GM21381 (cell line): ENCODE results near the gene APBA3.
"Not testable (repeated sequence)": the region's sequence is repeated elsewhere in the genome, so short reads cannot be mapped to it uniquely, and the experiment has no call there.

Experiments
- ATAC-seq: cut with Tn5 transposase; IDR thresholded peaks from one replicate; pipeline ENCODE4 v1.9.1; 2021; ENCODE audit warnings: mild to moderate bottlenecking, moderate library complexity; ENCODE audit not compliant: unreplicated experiment

The APBA3 gene

GRCh38 chr19:3771906-3772455 is 10.5 kb upstream of the APBA3 start, which contains the start of gene RAX2:
TSS of gene RAX2 (minus strand) at chr19:3772228. CDS start at chr19:3771742, 486 bp downstream.
- ATAC-seq = no peak

DNA sequence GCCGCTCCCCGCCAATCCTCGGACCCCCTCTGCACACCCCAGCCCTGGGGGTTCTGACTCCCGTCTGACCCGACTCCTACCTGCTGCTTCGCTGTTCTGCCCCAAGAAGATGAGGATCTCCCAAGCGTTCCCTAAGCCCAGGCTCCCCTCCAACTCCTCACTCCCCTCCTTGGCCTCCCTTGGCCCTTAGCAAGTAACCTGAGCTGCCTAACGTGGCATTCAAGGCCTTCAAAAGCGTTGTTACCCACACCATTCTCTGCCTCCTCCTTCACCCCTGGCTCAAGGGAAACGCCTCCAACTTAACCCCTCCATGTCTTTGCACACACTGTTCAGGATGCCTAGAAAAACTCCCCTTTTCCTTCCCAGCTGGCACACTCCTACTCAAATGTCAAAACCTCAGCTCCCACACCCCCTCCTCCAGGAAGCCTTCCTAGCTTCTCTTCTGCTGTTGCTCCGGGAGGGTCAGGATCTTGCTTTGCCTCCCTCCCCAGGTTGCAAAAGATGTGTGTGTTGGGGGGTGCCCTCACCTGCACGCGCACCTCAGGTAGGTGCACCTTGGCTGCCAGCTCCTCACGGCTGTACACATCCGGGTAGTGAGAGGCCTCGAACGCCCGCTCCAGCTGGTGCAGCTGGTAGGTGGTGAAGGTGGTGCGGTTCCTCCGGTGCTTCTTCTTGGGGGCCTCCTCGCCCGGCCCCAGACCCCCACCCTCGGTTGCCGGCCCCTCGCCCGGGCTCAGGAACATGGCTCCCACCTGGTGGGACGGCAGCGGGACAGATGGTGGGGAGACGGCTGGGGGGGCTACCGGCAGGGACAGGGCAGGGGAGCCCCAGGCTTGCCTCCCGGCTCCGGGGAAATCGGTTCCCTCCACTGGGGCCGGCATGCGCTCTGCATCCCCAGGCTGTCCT is 9.8 kb upstream of the APBA3 start:
- ATAC-seq = no peak

DNA sequence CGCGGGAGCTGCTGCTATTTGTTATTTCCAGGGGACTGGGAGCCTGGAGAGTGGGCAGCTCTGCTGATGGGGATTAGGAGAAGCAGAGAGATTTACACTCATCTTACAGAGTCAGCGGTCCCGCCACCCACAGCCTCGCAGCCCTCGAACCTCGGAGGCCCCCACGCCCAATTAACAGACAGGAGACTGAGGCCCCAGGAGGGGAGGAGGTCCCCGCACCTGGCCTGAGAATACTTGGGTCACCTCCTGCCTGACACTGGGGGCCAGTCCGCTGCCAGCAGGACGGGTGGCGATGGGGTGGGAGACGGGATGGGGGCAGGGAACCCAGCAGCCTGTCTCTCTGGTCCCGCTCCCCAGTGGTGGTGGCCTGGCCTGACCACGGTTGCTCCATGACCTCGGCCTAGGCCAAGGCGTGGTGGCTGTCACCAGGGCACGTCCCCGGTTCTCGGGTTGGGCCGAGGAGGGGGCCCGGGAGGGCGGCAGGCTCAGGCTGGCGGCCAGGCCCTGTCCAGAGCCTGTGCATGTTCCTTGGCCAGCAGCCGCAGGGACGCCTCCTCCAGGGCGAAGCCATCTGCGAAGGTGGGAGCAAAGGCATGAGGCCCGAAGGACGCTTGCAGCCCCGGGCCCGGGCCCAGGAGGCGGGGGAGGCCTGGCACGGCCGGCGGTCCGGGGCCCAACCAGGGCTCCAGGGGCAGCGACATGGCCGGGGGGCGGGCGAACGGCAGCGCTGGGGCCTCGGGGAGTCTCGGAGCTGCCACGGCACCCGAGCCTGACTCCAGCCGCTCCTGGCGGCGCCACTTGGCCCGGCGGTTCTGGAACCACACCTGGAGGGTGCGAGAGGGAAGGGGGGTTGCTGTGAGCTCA is 8.9 kb upstream of the APBA3 start:
- ATAC-seq = no peak

GRCh38 chr19:3769494-3769893 is 8.0 kb upstream of the APBA3 start:
- ATAC-seq = no peak

DNA sequence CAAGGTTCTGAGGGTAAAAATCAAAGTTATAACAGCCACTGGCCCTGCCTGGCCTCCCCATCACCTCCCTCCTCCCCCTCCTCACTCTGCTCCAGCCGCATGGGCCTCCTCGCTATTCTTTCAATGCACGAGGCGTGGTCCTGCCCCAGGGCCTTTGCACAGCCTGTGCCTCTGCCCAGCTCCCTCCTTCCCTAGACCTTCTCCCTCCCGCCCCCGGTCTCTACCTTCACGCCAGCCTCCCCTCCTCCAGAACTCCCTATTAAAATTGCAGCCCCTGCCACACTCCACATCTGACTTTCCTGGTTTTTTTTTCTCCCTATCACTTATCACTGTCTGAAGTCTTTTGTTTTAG is 7.2 kb upstream of the APBA3 start:
- ATAC-seq = no peak

DNA sequence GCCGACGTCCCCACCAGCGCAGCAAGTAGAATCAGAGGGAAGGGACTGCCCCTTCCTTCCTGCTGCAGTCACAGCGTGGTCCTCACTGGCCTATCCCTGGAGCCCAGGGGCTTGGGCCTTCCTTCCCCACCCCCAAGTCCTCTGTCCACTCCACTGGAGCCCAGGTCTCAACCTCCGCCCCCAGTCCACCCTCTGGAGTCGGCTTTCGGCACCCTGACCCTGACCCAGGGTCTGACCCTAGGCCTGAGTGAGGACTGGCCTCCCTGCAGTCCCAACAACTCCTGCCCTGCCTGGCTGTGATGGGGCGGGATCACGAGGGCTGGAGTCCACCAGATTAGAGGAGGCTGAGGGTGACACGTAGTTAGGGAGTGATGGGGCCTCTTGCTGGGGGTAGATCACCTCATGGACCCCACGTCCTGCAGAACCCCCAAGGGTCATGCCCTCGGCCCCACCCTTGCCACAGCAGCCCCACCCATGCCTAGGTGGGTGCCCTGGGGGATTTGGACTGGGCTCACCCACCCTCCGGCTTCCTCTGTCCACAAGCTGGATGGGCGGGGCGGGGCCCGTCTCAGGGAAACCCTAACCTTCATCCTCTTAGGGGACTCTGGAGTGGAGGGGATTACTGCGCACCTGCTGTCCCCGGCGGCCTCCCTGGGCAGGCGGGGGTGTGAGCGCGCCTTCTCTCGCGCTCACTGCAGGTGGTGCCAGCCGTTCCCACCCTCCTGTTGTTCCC is 6.7 kb upstream of the APBA3 start:
- no peak for ATAC-seq

GRCh38 chr19:3767050-3767449 is 5.6 kb upstream of the APBA3 start:
- no peak for ATAC-seq

DNA sequence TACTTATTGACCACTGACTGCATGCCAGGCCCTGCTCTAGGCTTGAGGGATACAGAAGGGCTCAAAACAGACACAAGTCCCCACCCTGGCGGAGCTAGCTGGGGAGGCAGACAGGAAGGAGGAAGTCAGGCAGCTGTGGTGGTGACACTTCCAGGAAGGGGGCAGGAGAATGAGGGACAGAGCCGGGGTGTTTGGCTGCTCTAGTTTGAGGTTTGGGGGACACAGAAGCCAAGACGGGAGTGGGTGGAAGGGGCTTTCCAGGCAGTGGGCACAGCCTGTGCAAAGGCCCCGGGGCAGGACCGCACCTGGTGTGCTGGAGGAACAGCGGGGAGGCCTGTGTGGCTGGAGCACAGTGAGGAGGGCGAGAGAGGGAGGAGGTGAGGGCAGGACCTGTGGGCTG is 5.0 kb upstream of the APBA3 start:
- no peak for ATAC-seq

GRCh38 chr19:3765757-3766156 is 4.3 kb upstream of the APBA3 start:
- ATAC-seq = not testable (repeated sequence)

- no peak for ATAC-seq
These were observed 3.6 kb upstream of the APBA3 start for GRCh38 chr19:3765121-3765520.

GRCh38 chr19:3762501-3763459 is 1.3 kb upstream of the APBA3 start, which contains the start of gene MRPL54:
TSS of gene MRPL54 (plus strand) at chr19:3762682. CDS start at chr19:3762701, 19 bp downstream.
- peak; percentile 66 for ATAC-seq

- no peak for ATAC-seq
These were observed 610 bp upstream of the APBA3 start for GRCh38 chr19:3762130-3762473.

DNA sequence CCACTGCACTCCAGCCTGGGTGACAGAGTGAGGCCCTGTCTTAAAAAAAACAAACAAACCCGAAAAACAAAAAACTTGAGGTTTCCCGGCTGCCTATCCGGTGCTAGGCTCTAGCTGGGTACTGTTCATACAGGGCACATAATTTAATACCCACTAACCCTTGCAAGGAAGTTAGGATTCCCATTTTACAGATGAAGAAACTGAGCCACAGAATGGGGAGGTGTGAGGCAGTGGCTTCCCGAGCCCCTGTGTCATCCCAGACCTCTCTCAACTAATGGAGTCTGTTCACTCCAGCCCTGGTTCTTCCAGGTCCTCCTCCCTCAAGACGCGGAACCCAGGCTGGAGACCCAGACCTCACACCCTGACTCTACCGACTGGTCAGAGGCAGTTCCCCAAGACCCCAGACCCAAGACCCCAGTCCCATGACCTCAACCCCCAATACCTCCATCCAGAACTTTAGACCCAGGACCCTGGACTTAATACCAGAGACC is 576 bp downstream of the APBA3 start:
- ATAC-seq = no peak

GRCh38 chr19:3759482-3760254 is 1.8 kb downstream of the APBA3 start:
- ATAC-seq = no peak

GRCh38 chr19:3758297-3758696 is 3.2 kb downstream of the APBA3 start:
- not testable (repeated sequence) for ATAC-seq

DNA sequence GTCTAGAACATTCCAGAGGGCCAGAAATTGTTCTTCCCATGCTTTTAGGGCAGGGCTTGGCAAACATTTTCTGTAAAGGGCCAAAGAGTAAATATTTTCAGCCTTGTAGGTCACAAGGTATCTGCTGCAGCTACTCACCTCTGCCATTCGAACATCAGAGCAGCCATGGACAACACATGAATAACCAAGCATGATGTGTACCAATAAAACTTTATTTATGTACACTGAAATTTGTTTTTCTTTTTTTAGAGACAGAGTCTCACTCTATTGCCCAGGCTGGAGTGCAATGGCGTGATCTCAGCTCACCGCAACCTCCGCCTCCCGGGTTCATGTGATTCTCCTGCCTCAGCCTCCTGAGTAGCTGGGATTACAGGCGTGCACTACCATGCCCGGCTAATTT is 3.8 kb downstream of the APBA3 start:
- ATAC-seq = not testable (repeated sequence)

DNA sequence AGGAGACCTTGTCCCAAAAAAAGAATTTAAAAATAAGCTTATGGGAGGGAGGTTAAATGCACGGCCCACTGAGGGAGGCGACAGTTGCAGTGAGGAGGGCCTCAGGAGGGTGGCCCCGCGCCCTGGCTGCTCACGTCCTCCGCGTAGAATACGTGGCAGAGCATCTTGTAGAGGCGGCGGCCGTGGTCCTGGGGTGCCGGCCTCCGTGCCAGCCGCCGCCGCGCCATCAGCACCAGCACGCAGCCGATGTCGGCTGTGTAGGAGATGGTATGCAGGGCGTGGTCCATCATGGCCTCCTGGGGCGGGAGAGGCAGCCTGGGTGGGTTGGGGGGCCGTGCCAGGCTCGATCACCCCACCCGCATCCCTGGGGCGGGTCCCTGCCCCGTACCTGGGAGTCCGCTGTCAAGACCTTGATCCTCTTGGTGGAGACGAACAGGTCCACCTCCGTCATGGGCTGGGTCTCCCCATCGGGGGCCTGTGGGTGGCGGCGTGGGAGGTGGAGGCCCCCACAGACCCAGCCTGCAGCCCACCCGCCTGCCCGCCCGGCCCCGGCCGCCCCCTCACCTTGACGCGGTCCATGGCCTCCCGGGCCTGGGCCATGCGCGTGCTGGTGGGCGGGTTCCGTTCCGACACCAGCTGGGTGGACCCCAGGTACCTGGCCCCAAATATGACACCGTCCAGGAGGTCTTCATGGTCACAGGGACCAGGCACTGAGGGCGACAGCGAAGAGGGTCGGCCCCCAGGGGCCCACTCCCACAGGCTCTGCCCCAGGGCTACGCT is 7.7 kb downstream of the APBA3 start:
- no peak for ATAC-seq

DNA sequence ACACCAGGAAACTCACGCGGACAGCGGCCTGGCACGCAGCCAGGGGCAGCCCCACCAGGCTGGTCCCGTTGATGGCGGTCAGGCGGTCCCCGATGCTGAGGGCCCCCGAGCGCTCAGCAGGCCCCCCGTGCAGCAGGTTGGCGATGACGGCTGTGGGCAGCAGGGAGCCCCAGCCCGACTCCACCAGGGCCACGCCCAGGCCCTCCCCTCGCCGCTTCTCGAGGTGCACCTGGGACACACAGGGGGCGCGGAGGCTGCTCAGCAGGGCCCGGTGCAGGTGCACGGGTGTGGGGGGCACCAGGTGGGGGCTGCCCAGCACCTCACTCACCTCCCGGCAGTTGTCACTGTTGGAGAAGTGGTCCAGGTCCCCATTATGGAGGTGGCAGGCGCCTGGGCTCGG is 9.0 kb downstream of the APBA3 start:
- no peak for ATAC-seq
